ENCODE measurements around the gene ZNF396. TPM values are rescaled to one million over a fixed set of nuclear protein-coding genes. Genes with fewer than 3 reads are reported as not detected.

The ZNF396 gene
- total RNA-seq, 4 donors from 2014 or later = 0.60 to 2.2 (median 1.1) TPM

DNA sequence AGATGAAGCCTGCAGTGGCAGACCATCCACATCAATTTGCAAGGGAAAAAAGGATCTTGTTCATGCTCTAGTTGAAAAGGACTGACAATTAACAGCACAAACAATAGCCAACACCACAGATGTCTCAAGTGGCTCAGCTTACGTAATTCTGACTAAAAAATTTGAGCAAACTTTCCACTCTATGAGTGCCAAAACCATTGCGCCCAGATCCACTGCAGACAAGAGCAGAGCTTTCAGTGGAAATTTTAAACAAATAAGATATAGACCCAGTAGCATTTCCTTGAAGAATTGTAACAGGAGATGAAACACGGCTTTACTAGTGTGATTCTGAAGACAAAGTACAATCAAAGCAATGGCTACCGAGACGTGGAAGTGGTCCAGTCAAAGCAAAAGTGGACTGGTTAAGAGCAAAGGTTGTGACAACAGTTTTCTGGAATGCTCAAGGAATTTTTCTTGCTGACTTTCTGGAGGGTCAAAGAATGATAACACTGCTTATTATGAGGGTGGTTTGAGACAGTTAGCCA is 12.0 kb upstream of the ZNF396 start:
- TF ChIP-seq, protein P1, sequence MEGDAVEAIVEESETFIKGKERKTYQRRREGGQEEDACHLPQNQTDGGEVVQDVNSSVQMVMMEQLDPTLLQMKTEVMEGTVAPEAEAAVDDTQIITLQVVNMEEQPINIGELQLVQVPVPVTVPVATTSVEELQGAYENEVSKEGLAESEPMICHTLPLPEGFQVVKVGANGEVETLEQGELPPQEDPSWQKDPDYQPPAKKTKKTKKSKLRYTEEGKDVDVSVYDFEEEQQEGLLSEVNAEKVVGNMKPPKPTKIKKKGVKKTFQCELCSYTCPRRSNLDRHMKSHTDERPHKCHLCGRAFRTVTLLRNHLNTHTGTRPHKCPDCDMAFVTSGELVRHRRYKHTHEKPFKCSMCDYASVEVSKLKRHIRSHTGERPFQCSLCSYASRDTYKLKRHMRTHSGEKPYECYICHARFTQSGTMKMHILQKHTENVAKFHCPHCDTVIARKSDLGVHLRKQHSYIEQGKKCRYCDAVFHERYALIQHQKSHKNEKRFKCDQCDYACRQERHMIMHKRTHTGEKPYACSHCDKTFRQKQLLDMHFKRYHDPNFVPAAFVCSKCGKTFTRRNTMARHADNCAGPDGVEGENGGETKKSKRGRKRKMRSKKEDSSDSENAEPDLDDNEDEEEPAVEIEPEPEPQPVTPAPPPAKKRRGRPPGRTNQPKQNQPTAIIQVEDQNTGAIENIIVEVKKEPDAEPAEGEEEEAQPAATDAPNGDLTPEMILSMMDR (IDR thresholded peaks at IDR 0.05) = no peak
- DNase-seq (ENCODE audit: low spot score) = no peak
- no peak for ATAC-seq (ENCODE audit: low FRiP score)

DNA sequence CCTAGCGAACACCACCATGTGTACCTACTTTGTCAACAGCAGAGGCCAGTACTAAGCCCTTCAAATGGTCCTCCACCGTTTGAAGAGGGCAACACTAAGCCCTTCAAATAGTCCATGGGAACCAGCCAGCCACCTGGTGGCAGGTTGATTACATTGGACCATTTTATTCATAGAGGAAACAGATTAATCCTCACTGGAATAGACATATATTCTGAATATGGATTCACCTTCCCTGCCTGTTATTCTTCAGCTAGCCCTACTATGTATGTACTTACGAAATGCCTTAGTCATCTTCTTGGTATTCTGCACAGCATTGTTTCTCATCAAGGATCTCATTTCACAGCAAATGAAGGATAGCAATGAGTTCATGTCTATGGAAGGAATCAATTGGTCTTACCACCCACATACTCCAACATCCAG is 10.0 kb upstream of the ZNF396 start:
- ATAC-seq (ENCODE audit: low FRiP score) (peak; percentile 23), DNase-seq (ENCODE audit: low spot score) (no peak)
- TF ChIP-seq, protein P1 (IDR thresholded peaks at IDR 0.05) = no peak

DNA sequence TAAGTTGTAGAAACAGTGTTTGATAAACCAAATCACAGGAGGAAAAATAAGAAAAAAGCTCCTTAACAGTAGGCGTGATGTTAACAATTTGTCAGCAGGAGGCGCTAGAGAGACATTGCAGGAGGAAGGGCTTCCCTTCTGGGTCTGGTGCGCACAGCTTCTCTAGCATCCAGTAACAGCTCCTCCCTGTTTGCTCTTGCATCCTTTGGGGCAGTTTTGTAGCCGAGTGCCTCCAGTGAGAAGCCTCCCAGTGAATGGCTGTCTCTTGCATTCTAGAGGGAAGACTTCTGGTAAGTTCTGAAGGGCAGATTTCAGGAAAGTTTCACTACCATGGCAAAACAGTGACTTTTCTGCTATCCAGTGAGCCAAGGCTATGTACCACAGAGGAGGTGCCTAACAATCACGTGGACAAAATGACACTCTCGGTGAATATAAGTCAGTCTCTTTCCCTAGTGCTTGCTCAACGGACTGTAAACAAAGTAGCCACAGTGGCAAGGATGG is 9.5 kb upstream of the ZNF396 start:
- TF ChIP-seq, protein P1 (IDR thresholded peaks at IDR 0.05) = peak in 1 of 3 donors; percentile 40
- DNase-seq (ENCODE audit: low spot score) = no peak
- ATAC-seq (ENCODE audit: low FRiP score) = peak; percentile 78

DNA sequence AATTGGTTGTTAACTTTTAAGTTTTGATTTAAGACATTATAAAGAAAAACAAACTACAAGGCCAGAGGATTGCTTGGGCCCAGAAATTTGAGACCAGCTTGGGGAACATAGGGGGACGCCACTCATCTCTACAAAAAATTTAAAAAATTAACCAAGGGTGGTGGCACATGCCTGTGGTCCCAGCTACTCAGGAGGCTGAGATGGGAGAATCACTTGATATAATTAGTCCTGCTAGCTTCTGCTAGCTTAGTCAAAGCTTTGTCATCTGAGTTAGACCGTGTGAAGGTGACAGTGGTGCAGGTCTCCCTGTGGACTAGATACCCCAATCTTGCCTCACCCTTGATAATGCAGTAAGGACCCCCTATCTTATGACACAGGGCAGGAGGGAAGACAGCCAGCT is 6.0 kb upstream of the ZNF396 start:
- TF ChIP-seq, protein P1 (IDR thresholded peaks at IDR 0.05) = no peak
- no peak for ATAC-seq (ENCODE audit: low FRiP score)
- DNase-seq (ENCODE audit: low spot score) = no peak

DNA sequence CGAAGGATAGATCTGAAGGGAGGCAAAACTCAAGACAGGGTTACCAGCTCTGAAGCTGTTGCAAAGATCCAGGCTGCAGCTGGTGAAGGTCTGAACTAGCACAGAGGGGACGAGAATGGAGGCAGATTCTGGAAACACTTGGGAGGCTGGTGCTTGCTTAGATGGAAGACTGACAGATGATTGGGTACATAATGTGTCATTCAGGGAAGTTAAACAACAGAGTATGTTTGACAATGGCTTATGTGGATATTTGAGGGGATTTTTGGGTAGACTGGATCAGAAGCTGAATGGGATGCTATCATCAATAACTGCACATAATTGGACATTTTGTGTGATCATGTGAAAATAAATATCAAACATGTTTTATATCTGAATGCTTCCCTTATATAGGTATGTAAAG is 2.3 kb upstream of the ZNF396 start:
- no peak for DNase-seq (ENCODE audit: low spot score)
- ATAC-seq (ENCODE audit: low FRiP score) = no peak
- TF ChIP-seq, protein P1 (IDR thresholded peaks at IDR 0.05) = no peak

DNA sequence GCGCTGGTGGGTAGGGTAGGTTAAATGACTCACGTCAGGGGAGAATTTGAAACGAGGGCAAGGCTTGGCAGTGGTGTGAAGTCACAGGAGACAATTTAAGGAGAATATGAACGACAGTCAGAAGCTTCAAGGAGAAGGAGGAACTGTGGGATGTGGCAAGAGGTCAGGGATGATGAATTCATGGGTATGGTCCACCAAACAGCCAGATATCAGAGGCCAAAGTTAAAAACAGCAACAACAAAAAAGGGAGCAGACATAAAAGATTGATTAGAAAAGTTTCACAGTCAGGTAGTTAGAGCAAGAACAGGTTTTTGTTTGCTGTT is 1.4 kb upstream of the ZNF396 start:
- ATAC-seq (ENCODE audit: low FRiP score) (no peak), DNase-seq (ENCODE audit: low spot score) (no peak)
- TF ChIP-seq, protein P1 (IDR thresholded peaks at IDR 0.05) = no peak

DNA sequence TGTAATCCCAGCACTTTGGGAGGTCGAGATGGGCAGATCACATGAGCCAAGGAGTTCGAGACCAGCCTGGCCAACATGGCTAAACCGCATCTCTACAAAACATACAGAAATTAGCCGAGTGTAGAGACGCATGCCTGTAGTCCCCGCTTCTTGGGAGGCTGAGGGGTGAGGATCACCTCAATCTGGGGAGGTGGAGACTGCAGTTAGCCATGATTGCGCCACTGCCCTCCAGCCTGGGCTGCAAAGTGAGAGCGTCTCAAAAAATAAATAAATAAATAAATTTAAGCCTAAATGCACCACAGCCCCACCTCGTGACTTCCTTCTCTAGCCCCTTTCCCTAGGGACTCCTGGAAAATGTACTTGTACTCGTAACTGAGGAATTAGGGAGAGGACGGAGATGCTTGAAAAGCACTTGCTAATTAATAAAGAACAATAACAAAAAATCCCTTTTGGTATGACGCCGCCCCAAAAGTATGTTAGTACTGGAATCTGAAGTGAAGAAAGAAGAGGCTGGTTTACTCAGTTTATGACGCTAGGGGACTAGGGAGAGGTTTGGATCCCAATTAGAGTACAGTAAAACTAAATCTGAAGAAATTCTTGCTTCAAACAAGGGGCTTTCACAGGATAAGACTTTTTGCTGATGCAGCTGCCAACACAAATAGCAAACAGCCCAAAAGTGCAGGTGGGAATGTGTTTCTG is 887 bp upstream of the ZNF396 start:
- DNase-seq (ENCODE audit: low spot score) = no peak
- ATAC-seq (ENCODE audit: low FRiP score) = no peak

More for the DNA sequence above, 887 bp upstream of the ZNF396 start:
- TF ChIP-seq, protein P1 (IDR thresholded peaks at IDR 0.05) = no peak
